HG03064 (cell line): Measurements from ENCODE around the gene FUT8.

Source experiments
- ATAC-seq: cut with Tn5 transposase; IDR thresholded peaks from one replicate; pipeline ENCODE4 v1.9.1; 2021; ENCODE audit warnings: low read depth; ENCODE audit not compliant: unreplicated experiment

The FUT8 gene

GRCh38 chr14:65792208-65792905, 379.8 kb downstream of the FUT8 start:
- no peak for ATAC-seq
